Lung (tissue), 12 donors: ENCODE results near the gene CFAP221. TPM values are rescaled to one million over a fixed set of nuclear protein-coding genes. Genes with fewer than 3 reads are reported as not detected.
A peak's percentile ranks its signal among the peaks of the same experiment; 100 is the strongest.

ENCODE experiments used
- ATAC-seq: fragments of 200-7000 bp; cut with Tn5 transposase; one replicate; pipeline ENCODE4 v1.9.1; 2020; ENCODE audit warnings: moderate number of reproducible peaks; ENCODE audit not compliant: insufficient read depth, low FRiP score
- DNase-seq, 3 donors: peaks; one replicate each; pipeline ENCODE4 v3.0.0-alpha.2; 2013 to 2017
- H3K27ac ChIP-seq, 2 donors: one replicate each; pipeline ENCODE4 v1.5.1; 2013; ENCODE audit warnings: mild to moderate bottlenecking in 2 of 2, moderate library complexity in 2 of 2, control low read depth in 1 of 2, inconsistent platforms in 1 of 2, low read depth in 1 of 2, low read length in 1 of 2
- H3K27me3 ChIP-seq, 3 donors: one replicate each; pipeline ENCODE4 v1.5.1; 2013; ENCODE audit warnings: low read length in 2 of 3; ENCODE audit not compliant: control insufficient read depth in 3 of 3, insufficient read depth in 3 of 3
- H3K36me3 ChIP-seq, 4 donors: one replicate each; pipeline ENCODE4 v1.5.1; 2013; ENCODE audit warnings: low read length in 4 of 4, mild to moderate bottlenecking in 1 of 4, moderate library complexity in 1 of 4; ENCODE audit not compliant: control insufficient read depth in 4 of 4, insufficient read depth in 4 of 4
- H3K4me1 ChIP-seq, 5 donors: one replicate each; pipeline ENCODE4 v1.5.1; 2013; ENCODE audit warnings: low read length in 5 of 5, mild to moderate bottlenecking in 2 of 5, moderate library complexity in 1 of 5; ENCODE audit not compliant: control insufficient read depth in 5 of 5, insufficient read depth in 5 of 5
- H3K4me3 ChIP-seq: one replicate; pipeline ENCODE4 v1.5.1; 2013; ENCODE audit warnings: mild to moderate bottlenecking, control low read depth, moderate library complexity
- H3K9ac ChIP-seq, 2 donors: one replicate each; pipeline ENCODE4 v1.5.1; 2013; ENCODE audit warnings: low read length in 2 of 2, control low read depth in 1 of 2; ENCODE audit not compliant: insufficient read depth in 1 of 2
- H3K9me3 ChIP-seq, 4 donors: one replicate each; pipeline ENCODE4 v1.5.1; 2013; ENCODE audit warnings: low read length in 3 of 4, mild to moderate bottlenecking in 1 of 4, moderate library complexity in 1 of 4; ENCODE audit not compliant: control insufficient read depth in 4 of 4, insufficient read depth in 3 of 4
- CTCF ChIP-seq: IDR thresholded peaks from 2 replicates; pipeline ENCODE4 v1.5.1; 2012; ENCODE audit warnings: mild to moderate bottlenecking; ENCODE audit errors: control extremely low read depth, extremely low read depth
- WGBS, 2 donors: extraction: QIAGEN DNeasy Blood & Tissue Kit; methylation state at CpG; one replicate each; pipeline ENCODE4 v1.1.7; 2013; 5-methylcytosine and 5-hydroxymethylcytosine counted together
- polyA plus RNA-seq, 2 donors: library from polyadenylated mRNA; stranded (reverse); fragments of 200-250 nt; gene quantifications; one replicate each; pipeline ENCODE4 v1.2.1, GENCODE V29; 2013
- total RNA-seq, 2 donors: library from RNA; depleted of rRNA in 1 of 2; stranded (reverse); fragments of >200 nt in 1 of 2; gene quantifications; one replicate each; pipeline ENCODE4 v1.2.1, GENCODE V29; 2014 to 2021
- donor health status: control.
- donor health status: control.
- donor health status: Bipolar disorder and iron deficiency.
- donor health status: healthy.
- donor health status: DM: yes; HTN: yes; CAD: no.

The CFAP221 gene
- total and polyA plus RNA-seq, 4 donors = 8.6 to 63.5 (median 29.3) TPM

GRCh38 chr2:119671752-119672151 is 127.5 kb downstream of the CFAP221 start:
- ATAC-seq = no peak
- no peak for TF ChIP-seq CTCF
- peaks cover 0 to 9% (median 6%) of the 10 kb centered on the region in 5 donors for H3K4me1 ChIP-seq
- no peak overlapping the region for H3K9ac ChIP-seq
- no peak overlapping the region for H3K27ac ChIP-seq
- 48 to 60% methylated on average over 6 of the region's 6 CpGs for WGBS, 2 donors
- no peak overlapping the region for H3K4me3 ChIP-seq
- peak; percentile 37 to 64 (median 57) for DNase-seq
- no peaks in the 10 kb centered on the region for H3K27me3 ChIP-seq
- H3K36me3 ChIP-seq = no peaks in the 10 kb centered on the region
- no peaks in the 10 kb centered on the region for H3K9me3 ChIP-seq

- DNase-seq (no peak), ATAC-seq (no peak)
- WGBS, 2 donors = 97 to 99% methylated on average over 5 of the region's 5 CpGs
- Histone ChIP-seq H3K9ac (no peak overlapping the region), H3K27ac (no peak overlapping the region), H3K27me3 (no peaks in the 10 kb centered on the region), H3K9me3 (no peaks in the 10 kb centered on the region), H3K4me3 (no peak overlapping the region), H3K4me1 (peaks cover 0 to 9% (median 6%) of the 10 kb centered on the region in 5 donors), H3K36me3 (no peaks in the 10 kb centered on the region)
- TF ChIP-seq CTCF = no peak
Observed at GRCh38 chr2:119672161-119672862, 128.1 kb downstream of the CFAP221 start.

- no peak overlapping the region for H3K4me3 ChIP-seq
- no peaks in the 10 kb centered on the region for H3K36me3 ChIP-seq
- ATAC-seq (no peak), DNase-seq (no peak)
- TF ChIP-seq CTCF = no peak
- H3K9me3 ChIP-seq = no peaks in the 10 kb centered on the region
- no peak overlapping the region for H3K27ac ChIP-seq
- peaks cover 0 to 9% (median 6%) of the 10 kb centered on the region in 5 donors for H3K4me1 ChIP-seq
- 98 to 100% methylated on average over 2 of the region's 2 CpGs for WGBS, 2 donors
- no peak overlapping the region for H3K9ac ChIP-seq
- no peaks in the 10 kb centered on the region for H3K27me3 ChIP-seq
Observed at GRCh38 chr2:119673796-119674195, 129.5 kb downstream of the CFAP221 start.
